H9 (cell line): ENCODE measurements around the gene MRPS27. TPM values are rescaled to one million over a fixed set of nuclear protein-coding genes. Genes with fewer than 3 reads are reported as not detected.
A peak's percentile ranks its signal among the peaks of the same experiment; 100 is the strongest.

ENCODE experiments used
- DNase-seq: peaks from one replicate; pipeline ENCODE4 v3.0.0-alpha.2; 2017
- H2AFZ ChIP-seq: one replicate; pipeline ENCODE4 v1.6.1; 2013; ENCODE audit warnings: mild to moderate bottlenecking, low read length, control low read depth, moderate library complexity
- H2AK5ac ChIP-seq: 2 replicates; pipeline ENCODE4 v1.6.1; 2013; ENCODE audit warnings: low read length, control low read depth, mixed read lengths; ENCODE audit not compliant: insufficient read length
- H2BK120ac ChIP-seq: one replicate; pipeline ENCODE4 v1.6.1; 2013; ENCODE audit warnings: low read depth, mild to moderate bottlenecking, low read length, control low read depth, inconsistent platforms; ENCODE audit not compliant: poor library complexity, severe bottlenecking
- H2BK12ac ChIP-seq: 2 replicates; pipeline ENCODE4 v1.6.1; 2013; ENCODE audit warnings: low read length, control low read depth, mixed read lengths, low read depth; ENCODE audit not compliant: insufficient read length
- H2BK15ac ChIP-seq: 2 replicates; pipeline ENCODE4 v1.6.1; 2013; ENCODE audit warnings: low read depth, low read length, control low read depth
- H2BK20ac ChIP-seq: one replicate; pipeline ENCODE4 v1.6.1; 2013; ENCODE audit warnings: low read depth, mild to moderate bottlenecking, low read length, control low read depth, inconsistent platforms; ENCODE audit not compliant: poor library complexity, severe bottlenecking
- H2BK5ac ChIP-seq: 2 replicates; pipeline ENCODE4 v1.6.1; 2013; ENCODE audit warnings: low read length, control low read depth, mixed read lengths; ENCODE audit not compliant: insufficient read length
- H3K14ac ChIP-seq: 2 replicates; pipeline ENCODE4 v1.6.1; 2013; ENCODE audit warnings: low read length, control low read depth; ENCODE audit not compliant: insufficient read depth
- H3K18ac ChIP-seq: 2 replicates; pipeline ENCODE4 v1.6.1; 2013; ENCODE audit warnings: low read depth, mild to moderate bottlenecking, mixed read lengths, low read length, control low read depth; ENCODE audit not compliant: insufficient read length
- H3K23ac ChIP-seq: 2 replicates; pipeline ENCODE4 v1.6.1; 2013; ENCODE audit warnings: low read length, control low read depth, mixed read lengths, low read depth; ENCODE audit not compliant: insufficient read length
- H3K23me2 ChIP-seq: 2 replicates; pipeline ENCODE4 v1.6.1; 2013; ENCODE audit warnings: low read depth, mild to moderate bottlenecking, mixed read lengths, low read length, control low read depth; ENCODE audit not compliant: insufficient read length, poor library complexity, severe bottlenecking
- H3K27ac ChIP-seq: 2 replicates; pipeline ENCODE4 v1.5.1; 2013; ENCODE audit warnings: low read length, control low read depth, mixed read lengths, low read depth; ENCODE audit not compliant: insufficient read length
- H3K27me3 ChIP-seq: 2 replicates; pipeline ENCODE4 v1.6.1; 2013; ENCODE audit warnings: low read length, control low read depth, inconsistent platforms; ENCODE audit not compliant: insufficient read depth
- H3K4ac ChIP-seq: 2 replicates; pipeline ENCODE4 v1.6.1; 2013; ENCODE audit warnings: low read depth, mild to moderate bottlenecking, control low read depth, inconsistent platforms, low read length, moderate library complexity
- H3K4me1 ChIP-seq: 2 replicates; pipeline ENCODE4 v1.6.1; 2013; ENCODE audit warnings: low read length, control low read depth, inconsistent platforms; ENCODE audit not compliant: insufficient read depth
- H3K4me2 ChIP-seq: 2 replicates; pipeline ENCODE4 v1.6.1; 2013; ENCODE audit warnings: low read length, control low read depth, mixed read lengths; ENCODE audit not compliant: insufficient read length, insufficient read depth
- H3K56ac ChIP-seq: 2 replicates; pipeline ENCODE4 v1.6.1; 2013; ENCODE audit warnings: low read depth, mild to moderate bottlenecking, mixed read lengths, low read length, control low read depth; ENCODE audit not compliant: insufficient read length
- H3K79me1 ChIP-seq: 2 replicates; pipeline ENCODE4 v1.6.1; 2013; ENCODE audit warnings: low read depth, mild to moderate bottlenecking, moderate library complexity, low read length, control low read depth, inconsistent platforms; ENCODE audit not compliant: insufficient read depth, poor library complexity, severe bottlenecking
- H3K79me2 ChIP-seq: 2 replicates; pipeline ENCODE4 v1.6.1; 2013; ENCODE audit warnings: low read length, control low read depth, inconsistent platforms; ENCODE audit not compliant: insufficient read depth
- H3K9ac ChIP-seq: 2 replicates; pipeline ENCODE4 v1.6.1; 2013; ENCODE audit warnings: low read length, control low read depth, mixed read lengths; ENCODE audit not compliant: insufficient read length; ENCODE audit errors: extremely low read depth
- H3K9me3 ChIP-seq: one replicate; pipeline ENCODE4 v1.6.1; 2013; ENCODE audit warnings: low read depth, low read length, inconsistent platforms; ENCODE audit not compliant: control insufficient read depth
- H3T11ph ChIP-seq: one replicate; pipeline ENCODE4 v1.6.1; 2013; ENCODE audit warnings: mild to moderate bottlenecking, low read length, control low read depth, inconsistent platforms
- H4K20me1 ChIP-seq: one replicate; pipeline ENCODE4 v1.6.1; 2013; ENCODE audit not compliant: control insufficient read depth, insufficient read length, insufficient read depth
- H4K5ac ChIP-seq: 2 replicates; pipeline ENCODE4 v1.6.1; 2013; ENCODE audit warnings: low read depth, mild to moderate bottlenecking, mixed read lengths, low read length, control low read depth; ENCODE audit not compliant: insufficient read length
- H4K8ac ChIP-seq: replicated peaks from 2 replicates; pipeline ENCODE4 v1.6.1; 2013; ENCODE audit warnings: low read length, control low read depth, mixed read lengths, low read depth; ENCODE audit not compliant: insufficient read length
- H4K91ac ChIP-seq: 2 replicates; pipeline ENCODE4 v1.6.1; 2013; ENCODE audit warnings: low read depth, mild to moderate bottlenecking, moderate library complexity, mixed read lengths, low read length, control low read depth; ENCODE audit not compliant: insufficient read length
- H3K27ac Mint-ChIP-seq, 3 experiments: 2 replicates in 2 of 3; 3 replicates in 1 of 3; pipeline ENCODE4 v1.8.0; 2020 to 2021; ENCODE audit warnings: mixed read lengths in 3 of 3, mild to moderate bottlenecking in 1 of 3, moderate library complexity in 1 of 3
- H3K27me3 Mint-ChIP-seq: 2 replicates; pipeline ENCODE4 v1.8.0; 2021; ENCODE audit warnings: low read depth, mild to moderate bottlenecking, moderate library complexity, mixed read lengths
- H3K36me3 Mint-ChIP-seq, 3 experiments: 2 replicates in 2 of 3; 3 replicates in 1 of 3; pipeline ENCODE4 v1.8.0; 2020 to 2021; ENCODE audit warnings: low read depth in 3 of 3, mixed read lengths in 3 of 3; ENCODE audit not compliant: insufficient read depth in 1 of 3
- H3K4me1 Mint-ChIP-seq, 2 experiments: 2 replicates each; pipeline ENCODE4 v1.8.0; 2020; ENCODE audit warnings: mixed read lengths in 2 of 2
- H3K4me3 Mint-ChIP-seq, 2 experiments: 2 replicates in 1 of 2; 3 replicates in 1 of 2; pipeline ENCODE4 v1.8.0; 2020 to 2021; ENCODE audit warnings: mild to moderate bottlenecking in 2 of 2, mixed read lengths in 2 of 2, moderate library complexity in 1 of 2
- H3K9me3 Mint-ChIP-seq, 2 experiments: 2 replicates in 1 of 2; 3 replicates in 1 of 2; pipeline ENCODE4 v1.8.0; 2020; ENCODE audit warnings: mild to moderate bottlenecking in 2 of 2, mixed read lengths in 2 of 2, moderate library complexity in 1 of 2
- WGBS: extraction: QIAGEN DNeasy Blood & Tissue Kit; methylation state at CpG from one replicate; pipeline ENCODE4 v1.1.7; 2013; ENCODE audit warnings: missing lambda C conversion rate, low lambda C conversion rate, mixed read lengths; ENCODE audit not compliant: insufficient read length; ENCODE audit errors: extremely low coverage; 5-methylcytosine and 5-hydroxymethylcytosine counted together
- total RNA-seq: library from RNA; stranded (reverse); gene quantifications from 2 replicates; pipeline ENCODE4 v1.2.1, GENCODE V29; 2021
- TF ChIP-seq, protein P1 (sequence below): fragments of 200-600 bp; sonication (generic); conservative IDR thresholded peaks from 3 replicates; pipeline ENCODE4 v1.8.0; 2021; ENCODE audit warnings: antibody characterized with exemption, mild to moderate bottlenecking

The MRPS27 gene
- total RNA-seq, 1 experiment from 2014 or later = 83.3 TPM

DNA sequence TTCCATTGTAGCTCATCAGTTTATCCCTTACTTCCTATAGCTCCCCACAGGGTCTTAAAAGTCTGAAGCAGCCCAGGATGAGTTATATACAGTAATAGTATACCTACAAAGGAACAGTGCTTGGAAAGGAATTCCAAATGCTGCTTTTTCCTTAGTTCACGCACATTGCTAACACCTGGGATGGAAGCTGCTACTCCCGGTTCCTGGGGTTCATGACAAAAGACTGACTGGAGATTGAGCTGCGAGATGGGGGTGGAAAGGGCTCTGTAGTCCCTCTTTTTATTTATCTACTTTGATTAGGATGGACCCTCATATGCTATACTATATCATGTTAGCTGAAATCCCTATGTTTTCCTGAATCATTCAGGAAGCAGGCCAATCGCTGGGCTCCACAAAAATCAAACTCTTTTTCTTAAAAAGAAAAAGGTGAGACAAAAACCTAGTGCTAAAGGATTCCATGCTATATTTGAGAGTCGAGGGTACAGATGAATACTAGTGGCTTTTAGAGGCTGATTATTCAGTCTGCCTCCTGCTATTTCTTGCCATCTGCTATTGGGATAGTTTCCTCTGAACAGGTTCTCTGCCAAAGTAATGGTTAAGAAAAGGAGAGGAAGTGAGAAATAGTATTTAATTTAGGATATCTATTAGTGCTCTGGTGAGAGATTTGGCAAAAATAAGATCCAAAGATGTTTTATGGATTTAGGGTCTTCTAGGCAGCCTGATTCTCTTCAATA, 81.2 kb downstream of the MRPS27 start:
- Mint-ChIP-seq H3K27me3 (no peaks in the 10 kb centered on the region), H3K9me3 (no peaks in the 10 kb centered on the region), H3K27ac (peak overlapping the region; percentile 93 to 98 (median 95)), H3K36me3 (peaks cover 4 to 13% (median 8%) of the 10 kb centered on the region in 3 experiments; a peak in 5 of 7 replicates), H3K4me1 (peaks cover 63 to 80% of the 10 kb centered on the region in 2 experiments), H3K4me3 (peak overlapping the region in 1 of 2 experiments; percentile 64; a peak in 3 of 5 replicates)
- Histone ChIP-seq H3K23me2 (no peaks in the 10 kb centered on the region), H3K79me2 (no peaks in the 10 kb centered on the region), H4K20me1 (no peaks in the 10 kb centered on the region), H3K14ac (no peak overlapping the region), H4K8ac (no peak overlapping the region), H3K9me3 (no peaks in the 10 kb centered on the region), H2BK5ac (no peak overlapping the region), H3K4me2 (peak overlapping the region; percentile 10), H2AK5ac (no peak overlapping the region), H4K91ac (no peak overlapping the region), H3K9ac (peak overlapping the region; percentile 27), H3K4me1 (peaks cover 16% of the 10 kb centered on the region; the same call in 1 of the 2 replicates), H2BK12ac (no peak overlapping the region), H3K4ac (no peak overlapping the region), H3K18ac (no peak overlapping the region), H2BK15ac (no peak overlapping the region), H2BK20ac (no peak overlapping the region), H2BK120ac (no peak overlapping the region), H2AFZ (no peak overlapping the region), H3K56ac (no peak overlapping the region), H3T11ph (no peak overlapping the region), H3K79me1 (no peaks in the 10 kb centered on the region), H3K27me3 (no peaks in the 10 kb centered on the region), H3K23ac (no peak overlapping the region), H4K5ac (no peak overlapping the region), H3K27ac (peak overlapping the region; percentile 86)
- TF ChIP-seq, protein P1, sequence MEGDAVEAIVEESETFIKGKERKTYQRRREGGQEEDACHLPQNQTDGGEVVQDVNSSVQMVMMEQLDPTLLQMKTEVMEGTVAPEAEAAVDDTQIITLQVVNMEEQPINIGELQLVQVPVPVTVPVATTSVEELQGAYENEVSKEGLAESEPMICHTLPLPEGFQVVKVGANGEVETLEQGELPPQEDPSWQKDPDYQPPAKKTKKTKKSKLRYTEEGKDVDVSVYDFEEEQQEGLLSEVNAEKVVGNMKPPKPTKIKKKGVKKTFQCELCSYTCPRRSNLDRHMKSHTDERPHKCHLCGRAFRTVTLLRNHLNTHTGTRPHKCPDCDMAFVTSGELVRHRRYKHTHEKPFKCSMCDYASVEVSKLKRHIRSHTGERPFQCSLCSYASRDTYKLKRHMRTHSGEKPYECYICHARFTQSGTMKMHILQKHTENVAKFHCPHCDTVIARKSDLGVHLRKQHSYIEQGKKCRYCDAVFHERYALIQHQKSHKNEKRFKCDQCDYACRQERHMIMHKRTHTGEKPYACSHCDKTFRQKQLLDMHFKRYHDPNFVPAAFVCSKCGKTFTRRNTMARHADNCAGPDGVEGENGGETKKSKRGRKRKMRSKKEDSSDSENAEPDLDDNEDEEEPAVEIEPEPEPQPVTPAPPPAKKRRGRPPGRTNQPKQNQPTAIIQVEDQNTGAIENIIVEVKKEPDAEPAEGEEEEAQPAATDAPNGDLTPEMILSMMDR = no peak
- no CpG with 5 or more reads among the region's 5 CpGs for whole genome bisulfite sequencing
- peak; percentile 50 for DNase-seq
